Ascending aorta (tissue), 2 donors: ENCODE results near the gene HBS1L. TPM values are rescaled to one million over a fixed set of nuclear protein-coding genes. Genes with fewer than 3 reads are reported as not detected.

Source experiments
- DNase-seq, 2 donors: peaks; one replicate each; pipeline ENCODE4 v3.0.0-alpha.2; 2019; ENCODE audit warnings: low spot score in 2 of 2
- H3K27ac ChIP-seq, 2 donors: fragments of 200-600 bp; sonication (generic); one replicate each; pipeline ENCODE4 v1.5.1; 2016 to 2017; ENCODE audit warnings: mild to moderate bottlenecking in 1 of 2
- H3K27me3 ChIP-seq: fragments of 200-600 bp; sonication (generic); one replicate; pipeline ENCODE4 v1.5.1; 2017
- H3K36me3 ChIP-seq, 2 donors: fragments of 200-600 bp; sonication (generic); one replicate each; pipeline ENCODE4 v1.5.1; 2016
- H3K4me1 ChIP-seq, 2 donors: fragments of 200-600 bp; sonication (generic); one replicate each; pipeline ENCODE4 v1.5.1; 2016 to 2017; ENCODE audit warnings: mild to moderate bottlenecking in 1 of 2
- H3K4me3 ChIP-seq, 2 donors: fragments of 200-600 bp; sonication (generic); one replicate each; pipeline ENCODE4 v1.5.1; 2016 to 2017; ENCODE audit warnings: mild to moderate bottlenecking in 1 of 2
- H3K9me3 ChIP-seq, 2 donors: fragments of 200-600 bp; sonication (generic); one replicate each; pipeline ENCODE4 v1.5.1; 2016
- intact Hi-C: fragments of 100-400 bp; cut with DNase I; formaldehyde crosslinking; loops from one replicate; pipeline ENCODE4 v1.15.1; 2023
- total RNA-seq: library from RNA; depleted of rRNA; stranded (reverse); fragments of >200 nt; gene quantifications from one replicate; pipeline ENCODE4 v1.1.0, GENCODE V29; 2016
- TF ChIP-seq, protein P1 (sequence below), 3 experiments: fragments of 200-600 bp in 2 of 3; fragments of 450-650 bp in 1 of 3; sonication (generic) in 2 of 3; IDR thresholded peaks; one replicate each; pipeline ENCODE4 v1.5.1; 2016 to 2019; ENCODE audit warnings: antibody characterized with exemption in 3 of 3, mild to moderate bottlenecking in 1 of 3, moderate library complexity in 1 of 3

HBS1L gene
- total RNA-seq, 1 donor from 2014 or later = 9.8 TPM

GRCh38 chr6:134999107-134999506 is 55.5 kb downstream of the HBS1L start:
- Histone ChIP-seq H3K27ac (no peak overlapping the region), H3K4me3 (no peak overlapping the region), H3K27me3 (no peaks in the 10 kb centered on the region), H3K9me3 (no peaks in the 10 kb centered on the region), H3K36me3 (peaks cover 3 to 11% of the 10 kb centered on the region in 2 donors), H3K4me1 (no peaks in the 10 kb centered on the region)
- intact Hi-C loops = no loop called here
- DNase-seq = no peak
- TF ChIP-seq, protein P1, sequence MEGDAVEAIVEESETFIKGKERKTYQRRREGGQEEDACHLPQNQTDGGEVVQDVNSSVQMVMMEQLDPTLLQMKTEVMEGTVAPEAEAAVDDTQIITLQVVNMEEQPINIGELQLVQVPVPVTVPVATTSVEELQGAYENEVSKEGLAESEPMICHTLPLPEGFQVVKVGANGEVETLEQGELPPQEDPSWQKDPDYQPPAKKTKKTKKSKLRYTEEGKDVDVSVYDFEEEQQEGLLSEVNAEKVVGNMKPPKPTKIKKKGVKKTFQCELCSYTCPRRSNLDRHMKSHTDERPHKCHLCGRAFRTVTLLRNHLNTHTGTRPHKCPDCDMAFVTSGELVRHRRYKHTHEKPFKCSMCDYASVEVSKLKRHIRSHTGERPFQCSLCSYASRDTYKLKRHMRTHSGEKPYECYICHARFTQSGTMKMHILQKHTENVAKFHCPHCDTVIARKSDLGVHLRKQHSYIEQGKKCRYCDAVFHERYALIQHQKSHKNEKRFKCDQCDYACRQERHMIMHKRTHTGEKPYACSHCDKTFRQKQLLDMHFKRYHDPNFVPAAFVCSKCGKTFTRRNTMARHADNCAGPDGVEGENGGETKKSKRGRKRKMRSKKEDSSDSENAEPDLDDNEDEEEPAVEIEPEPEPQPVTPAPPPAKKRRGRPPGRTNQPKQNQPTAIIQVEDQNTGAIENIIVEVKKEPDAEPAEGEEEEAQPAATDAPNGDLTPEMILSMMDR (IDR thresholded peaks at IDR 0.05) = no peak

DNA sequence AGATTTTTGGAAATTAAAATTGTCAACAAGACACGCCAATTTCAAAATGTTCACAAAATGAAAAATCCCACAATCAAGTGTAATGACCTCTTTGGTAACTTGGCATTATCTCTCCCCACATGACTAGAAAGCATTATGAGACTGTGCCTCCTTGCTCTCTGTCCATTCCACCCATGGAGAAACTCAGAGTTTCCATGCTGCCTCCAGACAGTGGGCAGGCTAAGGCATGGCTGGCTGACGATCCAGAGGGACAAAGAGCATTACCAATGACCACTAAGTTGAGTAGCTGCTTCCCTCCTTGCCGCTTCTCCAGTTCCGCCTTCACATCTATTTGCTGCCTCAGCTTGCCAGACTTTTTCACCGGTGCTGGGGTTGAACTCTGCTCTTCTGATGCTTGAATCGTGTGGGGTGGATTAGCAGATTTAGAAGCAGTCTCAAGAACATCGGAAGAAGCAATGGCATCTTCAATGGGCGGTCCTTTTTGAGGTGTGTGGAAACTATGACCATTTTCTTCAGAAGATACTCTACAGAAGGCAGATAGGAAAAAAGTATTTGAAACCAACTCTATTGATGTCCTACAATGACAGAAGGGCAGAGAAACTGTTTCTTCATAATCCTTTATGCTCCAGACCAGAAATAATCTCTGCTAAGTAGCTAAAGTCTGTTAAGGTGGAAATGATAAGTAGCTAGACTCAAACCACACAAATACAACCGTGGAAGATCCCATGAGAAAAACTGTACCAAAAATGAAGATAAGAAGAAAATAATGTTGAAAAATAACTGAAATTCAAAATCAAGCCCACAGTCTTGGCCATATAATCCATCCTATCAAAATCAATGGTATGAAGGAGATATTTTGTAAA is 57.3 kb downstream of the HBS1L start:
- H3K4me1 ChIP-seq = no peaks in the 10 kb centered on the region
- no peaks in the 10 kb centered on the region for H3K27me3 ChIP-seq
- TF ChIP-seq, protein P1 (IDR thresholded peaks at IDR 0.05) = no peak
- H3K9me3 ChIP-seq = no peaks in the 10 kb centered on the region
- peaks cover 8 to 11% of the 10 kb centered on the region in 2 donors for H3K36me3 ChIP-seq
- no peak overlapping the region for H3K27ac ChIP-seq
- no peak for DNase-seq
- no peak overlapping the region for H3K4me3 ChIP-seq
- intact Hi-C loops = no loop called here

- Histone ChIP-seq H3K9me3 (no peaks in the 10 kb centered on the region), H3K27me3 (no peaks in the 10 kb centered on the region), H3K27ac (no peak overlapping the region), H3K4me3 (no peak overlapping the region), H3K4me1 (no peaks in the 10 kb centered on the region), H3K36me3 (peaks cover 15 to 25% of the 10 kb centered on the region in 2 donors)
- TF ChIP-seq, protein P1 (IDR thresholded peaks at IDR 0.05) = no peak
- DNase-seq = no peak
- intact Hi-C loops = no loop called here
Observed at GRCh38 chr6:134995536-134995935, 59.1 kb downstream of the HBS1L start.

DNA sequence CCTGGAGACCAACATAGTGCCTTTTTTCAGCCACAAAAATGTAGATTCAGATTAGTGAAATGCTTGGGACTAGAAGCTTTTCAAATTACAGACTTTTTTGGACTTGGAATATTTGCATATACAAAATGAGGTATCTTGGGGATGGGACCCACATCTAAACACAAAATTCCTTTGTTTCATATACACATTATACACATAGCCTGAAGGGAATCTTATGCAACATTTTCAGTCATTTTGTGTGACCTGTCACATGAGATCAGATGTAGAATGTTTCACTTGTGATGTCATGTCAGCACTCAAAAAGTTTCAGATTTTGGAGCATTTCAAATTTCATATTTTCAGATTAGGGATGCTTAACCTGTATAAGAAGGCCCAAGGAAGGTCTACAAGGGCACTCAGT is 60.2 kb downstream of the HBS1L start:
- H3K9me3 ChIP-seq = no peaks in the 10 kb centered on the region
- TF ChIP-seq, protein P1 (IDR thresholded peaks at IDR 0.05) = no peak
- DNase-seq = no peak
- no peak overlapping the region for H3K4me3 ChIP-seq
- no peaks in the 10 kb centered on the region for H3K27me3 ChIP-seq
- H3K36me3 ChIP-seq = peaks cover 15 to 29% of the 10 kb centered on the region in 2 donors
- no peak overlapping the region for H3K27ac ChIP-seq
- intact Hi-C loops = no loop called here
- H3K4me1 ChIP-seq = no peaks in the 10 kb centered on the region

DNA sequence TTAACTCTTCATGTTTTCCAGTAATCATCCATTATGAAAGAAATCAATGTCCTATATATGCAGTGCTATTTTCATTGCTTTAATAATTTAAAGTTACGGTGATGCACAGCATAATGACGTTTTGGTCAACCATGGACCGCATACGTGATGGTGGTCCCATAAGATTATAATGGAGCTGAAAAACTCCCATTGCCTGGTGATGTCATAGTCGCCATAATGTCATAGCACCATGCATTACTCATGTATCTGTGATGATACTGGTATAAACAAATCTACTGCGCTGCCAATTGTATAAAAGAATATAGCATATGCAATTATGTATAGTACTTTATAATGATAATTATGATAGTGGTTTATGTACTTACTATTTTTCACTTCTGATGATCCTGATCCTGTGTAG is 62.5 kb downstream of the HBS1L start:
- no peak overlapping the region for H3K27ac ChIP-seq
- peaks cover 13 to 31% of the 10 kb centered on the region in 2 donors for H3K36me3 ChIP-seq
- DNase-seq = no peak
- intact Hi-C loops = no loop called here
- no peaks in the 10 kb centered on the region for H3K27me3 ChIP-seq
- H3K4me3 ChIP-seq = no peak overlapping the region
- TF ChIP-seq, protein P1 (IDR thresholded peaks at IDR 0.05) = no peak
- no peaks in the 10 kb centered on the region for H3K9me3 ChIP-seq
- no peaks in the 10 kb centered on the region for H3K4me1 ChIP-seq
